Measurements from ENCODE around the gene RAB11FIP3. TPM values are rescaled to one million over a fixed set of nuclear protein-coding genes. Genes with fewer than 3 reads are reported as not detected.
"Not testable (repeated sequence)": the region's sequence is repeated elsewhere in the genome, so short reads cannot be mapped to it uniquely, and the experiment has no call there.

RAB11FIP3 gene
- total RNA-seq, 1 donor from 2014 or later: 34.9 TPM

GRCh38 chr16:425740-426114 is 278 bp downstream of the RAB11FIP3 start:
- no peak for DNase-seq

GRCh38 chr16:426115-426905 is 861 bp downstream of the RAB11FIP3 start:
- DNase-seq: peak; percentile 35

- DNase-seq: no peak
Measured at GRCh38 chr16:426906-427249, 1.4 kb downstream of the RAB11FIP3 start.

- no peak for DNase-seq
Measured at GRCh38 chr16:427250-427649, 1.8 kb downstream of the RAB11FIP3 start.

GRCh38 chr16:430904-431303 is 5.5 kb downstream of the RAB11FIP3 start:
- no peak for DNase-seq

- peak; percentile 44 for DNase-seq
Measured at GRCh38 chr16:440627-441026, 15.2 kb downstream of the RAB11FIP3 start.

- no peak for DNase-seq
Measured at GRCh38 chr16:441447-441846, 16.0 kb downstream of the RAB11FIP3 start.

GRCh38 chr16:442976-443375 is 17.5 kb downstream of the RAB11FIP3 start:
- no peak for DNase-seq

- no peak for DNase-seq
Measured at GRCh38 chr16:444027-444426, 18.6 kb downstream of the RAB11FIP3 start.

- DNase-seq: no peak
Measured at GRCh38 chr16:445566-445965, 20.1 kb downstream of the RAB11FIP3 start.

- no peak for DNase-seq
Measured at GRCh38 chr16:450385-450784, 24.9 kb downstream of the RAB11FIP3 start.

- no peak for DNase-seq
Measured at GRCh38 chr16:450785-451512, 25.5 kb downstream of the RAB11FIP3 start.

- DNase-seq: no peak
Measured at GRCh38 chr16:454397-454940, 29.0 kb downstream of the RAB11FIP3 start.

GRCh38 chr16:455453-455852 is 30.0 kb downstream of the RAB11FIP3 start:
- no peak for DNase-seq

- DNase-seq: peak; percentile 44
Measured at GRCh38 chr16:456891-457483, 31.5 kb downstream of the RAB11FIP3 start.

GRCh38 chr16:457732-458400 is 32.4 kb downstream of the RAB11FIP3 start:
- DNase-seq: peak; percentile 96

GRCh38 chr16:459761-460160 is 34.3 kb downstream of the RAB11FIP3 start:
- DNase-seq: no peak

- no peak for DNase-seq
Measured at GRCh38 chr16:460787-461186, 35.3 kb downstream of the RAB11FIP3 start.

- DNase-seq: no peak
Measured at GRCh38 chr16:463071-463470, 37.6 kb downstream of the RAB11FIP3 start.

GRCh38 chr16:466651-467050 is 41.2 kb downstream of the RAB11FIP3 start:
- no peak for DNase-seq

GRCh38 chr16:467249-467871 is 41.9 kb downstream of the RAB11FIP3 start:
- DNase-seq: not testable (repeated sequence)

GRCh38 chr16:468068-468821 is 42.8 kb downstream of the RAB11FIP3 start:
- DNase-seq: no peak

All from dermis blood vessel endothelial cell (primary cell).